CD4-positive, alpha-beta T cell (primary cell): Measurements from ENCODE around the gene SLC2A6. TPM values are rescaled to one million over a fixed set of nuclear protein-coding genes. Genes with fewer than 3 reads are reported as not detected.

Source experiments
- ATAC-seq: fragments of 200-7000 bp; cut with Tn5 transposase; one replicate; pipeline ENCODE4 v1.10.0; 2022; ENCODE audit warnings: mild to moderate bottlenecking; ENCODE audit not compliant: poor library complexity
- CTCF ChIA-PET: fragments of 350-600 bp; sonication (Branson Sonifier 250); formaldehyde crosslinking; loops from one replicate; lab custom pipeline; 2021; ENCODE audit warnings: antibody characterized with exemption, inconsistent platforms; lab: Charles Lee
- POLR2A ChIA-PET: fragments of 350-600 bp; sonication (Branson Sonifier 250); formaldehyde crosslinking; loops from one replicate; lab custom pipeline; 2021; ENCODE audit warnings: antibody characterized with exemption, inconsistent platforms; lab: Charles Lee
- DNase-seq, 14 experiments: peaks; one replicate each; pipeline ENCODE4 v3.0.0-alpha.2; 2013 to 2020; ENCODE audit warnings: mixed read lengths in 2 of 14
- H3K27ac ChIP-seq, 2 donors: one replicate each; pipeline versions ENCODE4 v1.5.1 to v1.7.0; 2013; ENCODE audit warnings: low read length in 2 of 2, low read depth in 1 of 2, mild to moderate bottlenecking in 1 of 2
- H3K27me3 ChIP-seq, 2 experiments: 1 replicate in 1 of 2; 2 replicates in 1 of 2; pipeline versions ENCODE4 v1.6.1 to v1.7.0; 2013; ENCODE audit warnings: low read length in 2 of 2, control low read depth in 1 of 2, mild to moderate bottlenecking in 1 of 2, moderate library complexity in 1 of 2; ENCODE audit not compliant: insufficient read depth in 2 of 2, control insufficient read depth in 1 of 2
- H3K36me3 ChIP-seq: one replicate; pipeline ENCODE4 v1.6.1; 2013; ENCODE audit warnings: low read length, control low read depth; ENCODE audit not compliant: insufficient read depth
- H3K4me1 ChIP-seq: one replicate; pipeline ENCODE4 v1.6.1; 2013; ENCODE audit warnings: low read length, control low read depth; ENCODE audit not compliant: insufficient read depth
- H3K4me3 ChIP-seq: one replicate; pipeline ENCODE4 v1.5.1; 2013; ENCODE audit warnings: mild to moderate bottlenecking, low read length, moderate library complexity
- H3K9me3 ChIP-seq, 2 experiments: 1 replicate in 1 of 2; 2 replicates in 1 of 2; pipeline versions ENCODE4 v1.6.1 to v1.7.0; 2013; ENCODE audit warnings: low read length in 2 of 2, mild to moderate bottlenecking in 2 of 2, control low read depth in 1 of 2, moderate library complexity in 1 of 2; ENCODE audit not compliant: control insufficient read depth in 1 of 2, insufficient read depth in 1 of 2
- H3K27ac Mint-ChIP-seq: one replicate; pipeline ENCODE4 v1.8.0; 2020; ENCODE audit warnings: mixed read lengths
- H3K27me3 Mint-ChIP-seq: one replicate; pipeline ENCODE4 v1.8.0; 2021; ENCODE audit warnings: mixed read lengths
- H3K36me3 Mint-ChIP-seq: one replicate; pipeline ENCODE4 v1.8.0; 2021; ENCODE audit warnings: low read depth, mixed read lengths
- H3K4me1 Mint-ChIP-seq: one replicate; pipeline ENCODE4 v1.8.0; 2021; ENCODE audit warnings: low read depth, mixed read lengths
- H3K4me3 Mint-ChIP-seq: one replicate; pipeline ENCODE4 v1.8.0; 2020; ENCODE audit warnings: mild to moderate bottlenecking, mixed read lengths
- H3K9me3 Mint-ChIP-seq: one replicate; pipeline ENCODE4 v1.8.0; 2020; ENCODE audit warnings: mixed read lengths
- intact Hi-C, 2 experiments: fragments of 100-400 bp; cut with DNase I in 1 of 2; cut with micrococcal nuclease in 1 of 2; formaldehyde crosslinking; loops; one replicate each; pipeline versions ENCODE4 v1.15.1 to v1.9.0; 2023 to 2025; cut with DNase I, micrococcal nuclease
- total RNA-seq, 174 experiments: library from RNA in 2 of 174; stranded (reverse) in 2 of 174; gene quantifications; one replicate each; pipeline ENCODE4 v1.2.3 and lab custom pipeline; 2021 to 2026
- TF ChIP-seq, protein P1 (sequence below): fragments of 200-600 bp; IDR thresholded peaks from one replicate; pipeline ENCODE4 v1.8.0; 2022; ENCODE audit warnings: antibody characterized with exemption, mild to moderate bottlenecking

Gene SLC2A6
- total RNA-seq, 2 experiments from 2014 or later: 1.8 to 3.2 TPM

DNA sequence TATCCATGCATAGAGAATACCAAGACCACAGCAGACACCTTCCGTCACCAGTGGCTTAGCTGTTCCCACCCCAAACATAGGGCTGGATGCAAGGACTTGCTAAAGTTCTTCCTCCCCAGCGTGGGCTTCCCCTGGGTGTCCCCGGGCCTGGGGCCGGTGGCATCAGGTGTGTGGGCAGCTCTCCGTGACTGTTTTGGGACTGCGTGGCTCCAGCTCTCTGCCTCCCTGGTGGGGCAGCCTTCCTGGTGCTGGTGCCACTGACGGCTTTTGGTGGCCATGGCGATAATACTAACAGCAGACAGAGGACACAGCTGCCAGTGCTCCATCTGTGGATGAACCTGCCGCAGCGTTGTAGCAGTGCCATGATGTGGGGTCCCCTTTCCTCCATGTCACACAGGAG lies 14.3 kb downstream of the SLC2A6 start:
- H3K36me3 Mint-ChIP-seq: peaks cover 3% of the 10 kb centered on the region
- CTCF ChIA-PET: no interaction called here
- ATAC-seq (no peak), DNase-seq (no peak)
- H3K27me3 Mint-ChIP-seq: no peaks in the 10 kb centered on the region
- intact Hi-C loops: loop anchor here in 1 of 2 experiments (5.0 to 10.0 kb wide), 2 partner anchors 87 to 560 kb away; partner anchors contain the start of genes BRD3OS, STKLD1 and SURF4
- H3K4me3 ChIP-seq: no peak overlapping the region
- H3K9me3 ChIP-seq: no peaks in the 10 kb centered on the region
- H3K27me3 ChIP-seq: no peaks in the 10 kb centered on the region
- TF ChIP-seq, protein P1, sequence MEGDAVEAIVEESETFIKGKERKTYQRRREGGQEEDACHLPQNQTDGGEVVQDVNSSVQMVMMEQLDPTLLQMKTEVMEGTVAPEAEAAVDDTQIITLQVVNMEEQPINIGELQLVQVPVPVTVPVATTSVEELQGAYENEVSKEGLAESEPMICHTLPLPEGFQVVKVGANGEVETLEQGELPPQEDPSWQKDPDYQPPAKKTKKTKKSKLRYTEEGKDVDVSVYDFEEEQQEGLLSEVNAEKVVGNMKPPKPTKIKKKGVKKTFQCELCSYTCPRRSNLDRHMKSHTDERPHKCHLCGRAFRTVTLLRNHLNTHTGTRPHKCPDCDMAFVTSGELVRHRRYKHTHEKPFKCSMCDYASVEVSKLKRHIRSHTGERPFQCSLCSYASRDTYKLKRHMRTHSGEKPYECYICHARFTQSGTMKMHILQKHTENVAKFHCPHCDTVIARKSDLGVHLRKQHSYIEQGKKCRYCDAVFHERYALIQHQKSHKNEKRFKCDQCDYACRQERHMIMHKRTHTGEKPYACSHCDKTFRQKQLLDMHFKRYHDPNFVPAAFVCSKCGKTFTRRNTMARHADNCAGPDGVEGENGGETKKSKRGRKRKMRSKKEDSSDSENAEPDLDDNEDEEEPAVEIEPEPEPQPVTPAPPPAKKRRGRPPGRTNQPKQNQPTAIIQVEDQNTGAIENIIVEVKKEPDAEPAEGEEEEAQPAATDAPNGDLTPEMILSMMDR: no peak
- H3K27ac Mint-ChIP-seq: no peak overlapping the region
- no peaks in the 10 kb centered on the region for H3K36me3 ChIP-seq
- H3K4me3 Mint-ChIP-seq: no peak overlapping the region
- POLR2A ChIA-PET: no interaction called here
- H3K4me1 ChIP-seq: peaks cover 7% of the 10 kb centered on the region
- H3K27ac ChIP-seq: no peak overlapping the region
- peaks cover 17% of the 10 kb centered on the region for H3K4me1 Mint-ChIP-seq
- no peaks in the 10 kb centered on the region for H3K9me3 Mint-ChIP-seq

DNA sequence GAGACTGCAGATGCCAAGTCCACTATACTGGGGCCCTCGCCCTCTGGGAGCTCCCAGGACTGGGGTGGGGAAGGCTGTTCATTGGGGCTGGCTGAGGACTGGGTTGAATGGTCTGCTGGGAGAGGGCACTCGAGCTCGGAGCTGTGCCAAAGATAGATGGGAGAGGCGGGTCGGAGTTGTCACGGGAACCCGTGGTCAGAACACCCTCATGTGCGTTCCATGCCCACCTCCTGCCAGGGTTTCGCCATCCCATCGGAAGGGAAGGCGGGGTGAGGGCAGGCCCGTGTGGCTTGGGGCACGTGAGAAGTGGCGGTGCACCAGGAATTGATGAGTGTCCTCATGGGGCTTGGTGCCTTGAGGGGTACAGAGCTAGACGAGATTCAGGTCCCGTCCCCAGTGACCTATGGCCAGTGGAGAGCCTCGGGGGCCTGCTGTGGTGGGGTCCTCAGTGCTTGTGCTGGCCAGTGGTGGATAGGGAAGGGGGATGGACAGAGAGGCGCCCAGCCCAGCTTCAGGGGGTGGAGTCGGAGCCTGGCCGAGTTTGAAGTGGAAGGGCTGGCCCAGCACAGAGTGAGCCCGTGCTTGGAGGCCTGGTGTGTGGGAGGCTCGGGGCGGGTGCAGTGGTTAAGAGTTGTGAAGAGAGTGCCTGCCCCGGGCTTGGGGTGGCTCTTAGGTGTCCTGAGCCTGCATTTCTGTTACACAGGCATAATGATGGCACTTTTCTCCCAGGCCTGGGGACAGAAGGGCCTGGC lies 14.9 kb downstream of the SLC2A6 start:
- Mint-ChIP-seq H3K4me1 (peaks cover 23% of the 10 kb centered on the region), H3K36me3 (peaks cover 4% of the 10 kb centered on the region), H3K27me3 (no peaks in the 10 kb centered on the region), H3K9me3 (no peaks in the 10 kb centered on the region), H3K27ac (no peak overlapping the region), H3K4me3 (no peak overlapping the region)
- intact Hi-C loops: loop anchor here in 1 of 2 experiments (5.0 to 10.0 kb wide), 2 partner anchors 87 to 561 kb away; partner anchors contain the start of genes BRD3OS, STKLD1 and SURF4
- Histone ChIP-seq H3K4me1 (peaks cover 12% of the 10 kb centered on the region), H3K27me3 (no peaks in the 10 kb centered on the region), H3K36me3 (no peaks in the 10 kb centered on the region), H3K27ac (no peak overlapping the region), H3K9me3 (no peaks in the 10 kb centered on the region), H3K4me3 (no peak overlapping the region)
- no peak for ATAC-seq
- CTCF ChIA-PET: no interaction called here
- POLR2A ChIA-PET: no interaction called here
- DNase-seq: no peak
- TF ChIP-seq, protein P1: no peak

DNA sequence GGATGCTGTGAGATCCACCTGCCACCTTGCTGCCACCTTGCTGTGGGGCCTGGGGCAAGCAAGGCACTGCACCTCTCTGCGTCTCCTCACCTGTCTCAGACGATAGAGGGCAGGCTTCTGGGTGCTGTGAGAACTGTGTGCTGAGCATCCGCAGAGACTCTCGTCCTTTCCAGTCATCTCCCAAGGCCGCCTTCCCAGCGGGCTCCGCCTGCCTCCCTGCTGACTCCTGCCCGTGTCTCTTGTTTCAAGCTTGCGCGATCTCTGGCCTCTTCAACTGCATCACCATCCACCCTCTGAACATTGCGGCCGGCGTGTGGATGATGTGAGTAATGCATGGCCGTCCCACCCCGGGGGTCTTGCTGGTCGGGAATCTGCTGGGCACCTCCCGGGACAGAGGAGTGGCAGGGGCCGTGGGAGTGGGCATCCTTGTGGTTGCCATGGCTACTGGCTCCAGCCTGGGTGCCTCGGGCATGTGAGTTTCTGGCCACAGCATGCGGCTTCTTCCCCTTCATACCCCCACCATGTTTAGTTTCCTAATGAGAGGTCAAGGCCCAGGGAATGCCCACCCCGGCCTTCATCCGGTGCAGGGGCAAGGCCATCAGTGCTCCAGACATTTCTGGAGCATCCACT lies 15.6 kb downstream of the SLC2A6 start:
- Histone ChIP-seq H3K36me3 (no peaks in the 10 kb centered on the region), H3K4me1 (peaks cover 18% of the 10 kb centered on the region), H3K9me3 (no peaks in the 10 kb centered on the region), H3K27me3 (no peaks in the 10 kb centered on the region), H3K4me3 (no peak overlapping the region), H3K27ac (no peak overlapping the region)
- Mint-ChIP-seq H3K4me3 (no peak overlapping the region), H3K36me3 (peaks cover 4% of the 10 kb centered on the region), H3K27me3 (no peaks in the 10 kb centered on the region), H3K4me1 (peaks cover 23% of the 10 kb centered on the region), H3K9me3 (no peaks in the 10 kb centered on the region), H3K27ac (no peak overlapping the region)
- ChIA-PET POLR2A (no interaction called here), CTCF (interaction anchor here (0.9 kb wide), 1 partner anchor 11 kb away, joined by 3 read pairs; no protein-coding TSS in a partner anchor)
- ATAC-seq (no peak), DNase-seq (peak in 3 of 14 experiments; percentile 24 to 54 (median 41))
- intact Hi-C loops: loop anchor here in 1 of 2 experiments (5.0 to 10.0 kb wide), 2 partner anchors 86 to 561 kb away; partner anchors contain the start of genes BRD3OS, STKLD1 and SURF4
- TF ChIP-seq, protein P1: no peak
